Measurements from ENCODE around the gene TBX1.
"Not testable (repeated sequence)": the region's sequence is repeated elsewhere in the genome, so short reads cannot be mapped to it uniquely, and the experiment has no call there.

The TBX1 gene

DNA sequence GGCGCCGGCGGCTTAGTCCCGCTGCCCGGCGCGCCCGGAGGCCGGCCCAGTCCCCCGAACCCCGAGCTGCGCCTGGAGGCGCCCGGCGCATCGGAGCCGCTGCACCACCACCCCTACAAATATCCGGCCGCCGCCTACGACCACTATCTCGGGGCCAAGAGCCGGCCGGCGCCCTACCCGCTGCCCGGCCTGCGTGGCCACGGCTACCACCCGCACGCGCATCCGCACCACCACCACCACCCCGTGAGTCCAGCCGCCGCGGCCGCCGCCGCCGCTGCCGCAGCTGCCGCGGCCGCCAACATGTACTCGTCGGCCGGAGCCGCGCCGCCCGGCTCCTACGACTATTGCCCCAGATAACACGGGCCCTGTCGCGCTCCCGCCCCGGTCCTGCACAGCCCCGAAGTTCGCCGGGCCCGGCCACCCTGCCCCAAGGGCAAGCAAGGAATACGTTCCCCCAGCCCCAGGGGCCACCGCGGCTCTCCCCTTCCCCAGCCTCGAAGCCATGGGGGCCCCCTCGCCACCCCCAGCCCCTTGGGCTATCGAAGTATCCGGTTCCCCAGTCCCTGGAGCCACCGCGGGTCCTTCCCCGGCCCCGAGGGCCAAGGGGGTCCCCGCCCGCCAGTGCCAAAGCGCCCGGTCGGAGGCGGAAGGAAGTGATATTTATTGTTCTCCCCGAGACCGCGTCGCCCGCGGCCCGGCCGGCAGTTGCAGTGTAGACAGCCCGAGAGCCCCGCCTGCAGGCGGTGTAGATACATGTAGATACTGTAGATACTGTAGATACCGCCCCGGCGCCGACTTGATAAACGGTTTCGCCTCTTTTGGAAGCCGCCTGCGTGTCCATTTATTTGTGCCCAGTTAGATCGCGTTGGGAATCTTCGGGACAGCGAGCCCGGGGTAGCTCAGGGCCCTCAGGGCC, 6.2 kb downstream of the TBX1 start:
- Mint-ChIP-seq H3K27ac (peak overlapping the region; percentile 73), H3K9me3 (no peaks in the 10 kb centered on the region), H3K4me3 (peak overlapping the region; percentile 49), H3K27me3 (peaks cover 34% of the 10 kb centered on the region), H3K36me3 (no peaks in the 10 kb centered on the region), H3K4me1 (peaks cover 11% of the 10 kb centered on the region)
- peak; percentile 77 for ATAC-seq (ENCODE audit: low read depth)
- DNase-seq (ENCODE audit: low spot score in 2 of 2): peak in 1 of 2 donors; percentile 36

DNA sequence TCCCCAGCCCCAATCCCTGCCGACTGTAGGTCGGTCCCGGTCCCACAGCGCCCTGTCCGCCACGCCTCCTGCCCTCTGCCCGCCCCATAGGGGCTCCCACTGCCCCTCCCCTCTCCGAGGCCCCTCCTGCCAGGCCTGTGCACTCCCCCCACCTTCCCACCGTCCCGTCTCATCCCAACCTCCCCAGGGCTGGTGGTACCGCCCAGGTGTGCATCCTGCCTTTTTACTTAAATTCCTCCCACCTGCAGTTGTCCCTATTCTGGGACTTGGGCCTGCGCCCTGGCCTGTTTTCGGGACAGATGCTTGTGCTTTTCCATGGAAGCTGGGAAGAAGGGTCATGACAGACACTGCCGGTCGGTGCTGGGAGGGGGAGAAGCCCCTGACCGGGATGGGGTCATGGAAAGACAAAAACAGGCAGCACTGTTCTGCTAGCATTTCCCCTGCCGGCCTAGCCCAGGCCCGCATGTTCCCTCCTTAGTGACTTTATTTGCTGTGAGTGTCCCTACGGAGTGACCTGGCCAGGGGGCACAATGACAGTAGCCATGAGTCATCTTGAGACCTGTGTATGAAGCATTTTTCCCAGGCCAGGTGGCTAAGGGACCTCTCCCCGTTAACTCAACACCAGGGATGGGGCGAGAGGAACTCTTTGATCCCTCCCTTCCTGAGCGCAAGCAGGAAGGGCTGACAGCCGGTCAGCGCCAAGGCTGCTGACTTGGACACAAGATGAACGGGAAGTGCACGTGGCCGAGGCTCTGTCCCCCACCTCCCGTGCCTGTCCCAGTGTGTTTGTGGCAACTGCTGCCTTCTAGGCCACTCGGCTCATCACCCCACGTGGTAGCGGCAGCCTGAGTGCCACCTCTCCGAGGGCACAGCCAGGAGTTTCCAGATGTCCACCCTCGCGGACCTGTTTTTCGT, 7.1 kb downstream of the TBX1 start:
- Mint-ChIP-seq H3K27ac (peak overlapping the region; percentile 73), H3K27me3 (peaks cover 34% of the 10 kb centered on the region), H3K36me3 (no peaks in the 10 kb centered on the region), H3K4me3 (peak overlapping the region; percentile 32), H3K9me3 (no peaks in the 10 kb centered on the region), H3K4me1 (peaks cover 13% of the 10 kb centered on the region)
- ATAC-seq (ENCODE audit: low read depth) (peak; percentile 14), DNase-seq (ENCODE audit: low spot score in 2 of 2) (no peak)

- ATAC-seq (ENCODE audit: low read depth): no peak
Observed at GRCh38 chr22:19769393-19769715, 8.8 kb downstream of the TBX1 start.

DNA sequence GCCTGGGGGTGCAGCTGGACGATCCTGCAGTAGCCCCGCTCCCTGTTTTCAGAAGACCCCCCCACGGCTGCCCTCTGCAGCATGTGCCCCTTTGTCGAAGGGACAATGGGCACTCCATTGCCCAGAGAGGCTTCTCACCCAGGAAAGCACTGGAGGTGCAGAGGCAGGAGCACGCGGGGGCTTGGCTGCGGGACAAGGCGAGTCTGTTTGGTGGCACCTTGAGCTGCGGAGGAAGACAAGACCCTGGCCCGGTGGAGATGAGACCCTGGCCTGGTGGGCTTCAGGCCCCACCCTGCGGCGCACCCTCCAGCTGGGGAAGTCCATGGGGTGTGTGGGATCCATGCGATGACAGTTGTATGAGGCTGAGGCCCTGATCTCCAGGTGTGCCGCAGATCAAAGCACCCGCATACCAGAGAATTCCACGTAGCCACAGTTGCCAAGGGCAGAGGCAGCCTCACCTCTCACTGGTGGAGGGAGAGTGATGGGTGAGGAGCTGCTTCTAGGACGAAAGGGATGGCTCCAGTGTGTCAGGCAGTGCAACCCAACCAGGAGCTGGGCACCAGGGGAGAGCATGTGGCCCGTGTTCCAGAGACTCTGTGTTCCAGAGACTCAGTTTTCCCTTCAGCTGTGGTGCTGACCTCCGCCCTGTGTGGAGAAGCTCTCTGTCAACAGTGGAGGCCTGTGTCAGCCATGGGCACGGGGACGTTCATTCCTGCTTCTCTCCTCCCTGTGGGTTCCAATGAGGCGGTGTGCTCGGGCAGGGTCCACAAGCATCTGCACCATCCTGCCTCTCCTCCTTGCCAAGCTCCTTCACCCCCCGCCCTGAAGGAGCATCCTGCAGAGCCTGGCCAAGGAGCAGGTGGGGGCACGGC, 10.0 kb downstream of the TBX1 start:
- H3K36me3 Mint-ChIP-seq: no peaks in the 10 kb centered on the region
- no peaks in the 10 kb centered on the region for H3K9me3 Mint-ChIP-seq
- ATAC-seq (ENCODE audit: low read depth) (no peak), DNase-seq (ENCODE audit: low spot score in 2 of 2) (no peak)
- H3K27ac Mint-ChIP-seq: no peak overlapping the region
- no peak overlapping the region for H3K4me3 Mint-ChIP-seq
- peaks cover 25% of the 10 kb centered on the region for H3K4me1 Mint-ChIP-seq
- H3K27me3 Mint-ChIP-seq: peaks cover 37% of the 10 kb centered on the region

More at GRCh38 chr22:19769393-19769715, 8.8 kb downstream of the TBX1 start:
- DNase-seq (ENCODE audit: low spot score in 2 of 2): no peak
- no peaks in the 10 kb centered on the region for H3K36me3 Mint-ChIP-seq
- peaks cover 24% of the 10 kb centered on the region for H3K4me1 Mint-ChIP-seq
- H3K27me3 Mint-ChIP-seq: peaks cover 39% of the 10 kb centered on the region
- H3K9me3 Mint-ChIP-seq: no peaks in the 10 kb centered on the region
- no peak overlapping the region for H3K4me3 Mint-ChIP-seq
- H3K27ac Mint-ChIP-seq: no peak overlapping the region

- Mint-ChIP-seq H3K9me3 (no peaks in the 10 kb centered on the region), H3K27ac (no peak overlapping the region), H3K27me3 (peaks cover 46% of the 10 kb centered on the region), H3K4me3 (no peak overlapping the region), H3K36me3 (no peaks in the 10 kb centered on the region), H3K4me1 (peaks cover 29% of the 10 kb centered on the region)
- DNase-seq (ENCODE audit: low spot score in 2 of 2): no peak
- ATAC-seq (ENCODE audit: low read depth): no peak
Observed at GRCh38 chr22:19772422-19772672, 11.8 kb downstream of the TBX1 start.

DNA sequence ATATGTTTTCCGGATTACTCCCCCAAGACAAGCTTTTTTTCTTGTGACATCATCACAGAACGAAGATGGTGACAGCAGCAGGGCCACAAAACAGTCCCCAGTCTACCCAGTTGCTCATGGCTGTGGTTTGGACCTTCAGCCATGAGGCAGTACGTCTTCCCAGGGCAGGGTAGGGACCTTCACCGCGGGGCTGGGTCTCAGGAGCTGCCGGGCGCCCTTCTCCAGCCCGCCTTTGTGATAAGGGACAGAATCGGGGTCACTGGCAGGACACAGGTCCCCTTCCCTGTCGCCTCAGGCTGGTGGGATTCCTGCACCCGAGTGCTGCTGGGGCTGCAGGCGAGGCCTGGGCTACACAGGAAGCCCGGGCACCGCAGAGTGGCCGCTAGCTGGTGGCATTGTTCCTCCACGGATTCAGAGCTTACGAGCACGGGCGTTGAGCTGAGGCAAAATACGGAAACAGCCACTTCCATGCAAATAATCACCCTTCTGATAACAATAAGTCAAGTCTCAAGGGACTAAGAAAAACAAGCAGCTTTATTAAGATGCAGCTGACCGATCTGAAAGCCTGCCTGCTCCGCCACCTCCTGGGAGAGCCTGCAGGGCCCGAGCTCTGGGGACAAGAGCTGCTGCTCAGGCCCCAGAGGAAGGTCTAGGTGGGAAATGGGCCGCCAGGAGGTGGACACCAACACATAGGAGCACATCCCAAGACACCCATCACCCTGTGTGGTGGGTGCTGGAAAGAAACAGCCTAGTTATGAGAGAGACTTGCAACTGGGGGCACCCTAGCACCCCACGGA, 12.3 kb downstream of the TBX1 start:
- Mint-ChIP-seq H3K4me1 (peaks cover 26% of the 10 kb centered on the region), H3K36me3 (no peaks in the 10 kb centered on the region), H3K27me3 (peaks cover 44% of the 10 kb centered on the region), H3K27ac (no peak overlapping the region), H3K4me3 (peak overlapping the region; percentile 84), H3K9me3 (no peaks in the 10 kb centered on the region)
- peak; percentile 36 to 64 for DNase-seq (ENCODE audit: low spot score in 2 of 2)
- peak; percentile 89 for ATAC-seq (ENCODE audit: low read depth)

DNA sequence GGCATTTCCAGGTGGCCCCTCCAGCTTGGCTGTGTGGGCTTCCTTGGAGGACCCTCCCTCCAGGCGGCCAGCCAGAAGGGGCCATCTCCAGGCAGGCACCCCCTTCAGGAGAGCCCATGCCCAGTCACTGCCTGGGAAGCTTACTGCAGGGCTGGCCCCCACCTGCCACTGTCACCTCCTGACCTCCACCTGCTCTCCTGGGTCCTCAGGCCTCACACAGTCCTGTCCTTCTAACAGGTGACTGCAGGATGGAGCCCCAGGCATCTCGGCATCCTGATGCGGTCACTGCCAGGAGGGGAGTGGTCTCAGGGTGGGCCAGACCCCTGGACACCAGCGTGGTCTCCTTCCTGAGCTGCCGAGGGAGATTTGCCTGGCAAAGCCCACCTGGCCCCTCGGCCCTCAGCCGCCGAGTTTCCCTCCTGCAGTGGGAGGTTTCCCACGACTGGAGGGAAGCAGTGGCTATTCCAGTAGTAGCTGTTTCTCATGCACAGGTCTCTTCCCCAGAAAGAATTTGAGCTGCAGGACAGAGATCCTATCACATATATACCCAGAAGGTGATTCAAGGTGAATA, 13.0 kb downstream of the TBX1 start:
- Mint-ChIP-seq H3K36me3 (peaks cover 2% of the 10 kb centered on the region), H3K9me3 (no peaks in the 10 kb centered on the region), H3K27me3 (peaks cover 43% of the 10 kb centered on the region), H3K27ac (no peak overlapping the region), H3K4me1 (peaks cover 26% of the 10 kb centered on the region), H3K4me3 (no peak overlapping the region)
- DNase-seq (ENCODE audit: low spot score in 2 of 2) (no peak), ATAC-seq (ENCODE audit: low read depth) (no peak)

DNA sequence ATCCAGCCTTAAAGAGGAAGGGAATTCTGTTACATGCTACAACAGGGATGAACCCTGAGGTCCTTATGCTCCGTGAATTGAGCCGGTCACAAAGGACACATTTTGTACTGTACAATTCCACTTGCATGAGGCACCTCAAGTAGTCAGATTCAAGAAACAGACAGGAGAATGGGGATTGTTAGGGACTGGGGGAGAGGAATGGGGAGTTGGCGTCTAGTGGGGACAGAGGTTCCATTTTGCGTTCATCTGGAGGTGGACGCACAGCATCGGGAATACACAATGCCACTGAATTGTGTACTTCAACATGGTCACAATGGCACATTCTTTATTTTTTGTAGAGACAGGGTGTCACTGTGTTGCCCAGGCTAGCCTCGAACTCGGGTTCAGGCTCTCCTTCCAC, 14.1 kb downstream of the TBX1 start:
- ATAC-seq (ENCODE audit: low read depth) (no peak), DNase-seq (ENCODE audit: low spot score in 2 of 2) (no peak)
- Mint-ChIP-seq H3K27me3 (peaks cover 46% of the 10 kb centered on the region), H3K9me3 (no peaks in the 10 kb centered on the region), H3K4me3 (no peak overlapping the region), H3K36me3 (peaks cover 2% of the 10 kb centered on the region), H3K27ac (no peak overlapping the region), H3K4me1 (peaks cover 24% of the 10 kb centered on the region)

DNA sequence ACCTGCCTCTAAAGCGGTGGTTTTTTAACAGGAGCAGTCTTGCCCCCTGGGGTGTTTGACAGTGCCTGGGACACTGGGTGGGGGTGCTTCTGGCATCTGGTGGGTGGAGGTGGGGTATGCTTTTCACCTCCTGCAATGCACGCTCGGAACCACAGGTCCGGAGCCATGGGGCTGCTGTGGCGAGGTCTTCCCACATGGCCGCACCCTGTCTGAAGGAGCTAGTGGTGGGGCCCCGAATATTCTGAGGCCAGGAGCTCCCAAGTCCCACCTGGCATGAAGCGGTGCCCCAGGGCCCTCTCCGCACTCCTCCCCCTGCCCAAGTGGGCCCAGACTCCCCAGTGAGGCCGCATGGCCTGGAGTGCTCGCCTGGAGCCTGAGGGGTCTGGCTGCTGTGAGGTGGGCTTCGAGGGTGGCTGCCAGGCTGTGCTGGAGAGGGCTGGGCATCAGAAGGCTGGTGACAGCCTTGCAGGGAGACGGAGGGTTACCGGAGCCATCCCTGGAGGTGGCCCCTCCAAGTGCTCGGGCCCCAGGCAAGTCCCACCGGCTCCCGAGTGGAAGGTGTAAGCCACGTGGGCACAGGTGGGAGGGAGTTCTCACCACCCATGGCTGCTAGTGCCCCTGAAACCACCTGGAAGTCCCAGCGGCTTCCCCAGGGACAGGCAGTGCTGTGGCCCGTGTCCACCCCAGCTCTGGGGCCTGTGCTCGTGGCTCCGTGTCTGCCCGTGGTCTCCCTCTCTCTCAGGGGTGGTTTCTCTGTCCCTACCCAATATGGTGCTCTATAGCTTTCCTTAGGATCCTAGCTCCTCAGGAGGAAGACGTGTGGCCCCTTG, 15.1 kb downstream of the TBX1 start:
- ATAC-seq (ENCODE audit: low read depth) (no peak), DNase-seq (ENCODE audit: low spot score in 2 of 2) (no peak)
- H3K27ac Mint-ChIP-seq: no peak overlapping the region
- H3K9me3 Mint-ChIP-seq: no peaks in the 10 kb centered on the region
- H3K4me1 Mint-ChIP-seq: peaks cover 28% of the 10 kb centered on the region
- H3K27me3 Mint-ChIP-seq: peaks cover 44% of the 10 kb centered on the region
- H3K36me3 Mint-ChIP-seq: peaks cover 2% of the 10 kb centered on the region
- H3K4me3 Mint-ChIP-seq: no peak overlapping the region

GRCh38 chr22:19776433-19777031, 16.0 kb downstream of the TBX1 start:
- peaks cover 2% of the 10 kb centered on the region for H3K36me3 Mint-ChIP-seq
- no peak overlapping the region for H3K4me3 Mint-ChIP-seq
- peaks cover 28% of the 10 kb centered on the region for H3K4me1 Mint-ChIP-seq
- peaks cover 44% of the 10 kb centered on the region for H3K27me3 Mint-ChIP-seq
- H3K9me3 Mint-ChIP-seq: no peaks in the 10 kb centered on the region
- DNase-seq (ENCODE audit: low spot score in 2 of 2): no peak
- H3K27ac Mint-ChIP-seq: no peak overlapping the region
- no peak for ATAC-seq (ENCODE audit: low read depth)

- Mint-ChIP-seq H3K27me3 (peaks cover 41% of the 10 kb centered on the region), H3K4me1 (peaks cover 25% of the 10 kb centered on the region)
- not testable (repeated sequence) for H3K4me3 Mint-ChIP-seq; ATAC-seq (ENCODE audit: low read depth); DNase-seq (ENCODE audit: low spot score in 2 of 2); H3K9me3 Mint-ChIP-seq; H3K27ac Mint-ChIP-seq; H3K36me3 Mint-ChIP-seq
Observed at GRCh38 chr22:19777192-19777591, 16.6 kb downstream of the TBX1 start.

GRCh38 chr22:19779011-19779421, 18.4 kb downstream of the TBX1 start:
- Mint-ChIP-seq H3K36me3 (peaks cover 2% of the 10 kb centered on the region), H3K27ac (no peak overlapping the region), H3K9me3 (no peaks in the 10 kb centered on the region), H3K4me3 (no peak overlapping the region), H3K27me3 (peaks cover 40% of the 10 kb centered on the region), H3K4me1 (peaks cover 15% of the 10 kb centered on the region)
- DNase-seq (ENCODE audit: low spot score in 2 of 2) (no peak), ATAC-seq (ENCODE audit: low read depth) (no peak)

Measured in memory B cell (primary cell).